WTC11 (cell line): Measurements from ENCODE around the gene POLR2E.
A peak's percentile ranks its signal among the peaks of the same experiment; 100 is the strongest.

Experiments used
- ARID4B ChIP-seq: sonication (generic); formaldehyde crosslinking; IDR thresholded peaks from 2 replicates; pipeline ENCODE4 v1.8.0; 2023; ENCODE audit warnings: missing genetic modification reagents, mild to moderate bottlenecking, borderline replicate concordance
- CBFB ChIP-seq: sonication (generic); formaldehyde crosslinking; IDR thresholded peaks from 2 replicates; pipeline ENCODE4 v1.8.1; 2022; ENCODE audit warnings: mild to moderate bottlenecking, low read depth, missing genetic modification reagents
- CTCF ChIP-seq: fragments of 200-600 bp; IDR thresholded peaks from 2 replicates; pipeline ENCODE4 v1.8.0; 2022; ENCODE audit warnings: antibody characterized with exemption
- HMGXB4 ChIP-seq: sonication (generic); formaldehyde crosslinking; IDR thresholded peaks from 2 replicates; pipeline ENCODE4 v1.8.1; 2023; ENCODE audit warnings: mild to moderate bottlenecking, moderate library complexity, missing genetic modification reagents
- MAX ChIP-seq: sonication (generic); formaldehyde crosslinking; IDR thresholded peaks from 2 replicates; pipeline ENCODE4 v1.8.0; 2022; ENCODE audit warnings: mild to moderate bottlenecking, missing genetic modification reagents
- SMAD3 ChIP-seq: sonication (generic); formaldehyde crosslinking; IDR thresholded peaks from 2 replicates; pipeline ENCODE4 v1.8.0; 2022; ENCODE audit warnings: missing genetic modification reagents, mild to moderate bottlenecking, borderline replicate concordance
- SMAD4 ChIP-seq: sonication (generic); formaldehyde crosslinking; IDR thresholded peaks from 2 replicates; pipeline ENCODE4 v1.8.0; 2022; ENCODE audit warnings: mild to moderate bottlenecking, missing genetic modification reagents
- STAT6 ChIP-seq: sonication (generic); formaldehyde crosslinking; conservative IDR thresholded peaks from 2 replicates; pipeline ENCODE4 v1.8.1; 2023; ENCODE audit warnings: mild to moderate bottlenecking, low read depth, missing genetic modification reagents, moderate library complexity
- TEAD4 ChIP-seq: sonication (generic); formaldehyde crosslinking; IDR thresholded peaks from 2 replicates; pipeline ENCODE4 v1.8.0; 2022; ENCODE audit warnings: mild to moderate bottlenecking, missing genetic modification reagents
- ZBTB21 ChIP-seq: sonication (generic); formaldehyde crosslinking; IDR thresholded peaks from 2 replicates; pipeline ENCODE4 v1.8.1; 2023; ENCODE audit warnings: mild to moderate bottlenecking, missing genetic modification reagents, borderline replicate concordance
- ZNF219 ChIP-seq: sonication (generic); formaldehyde crosslinking; IDR thresholded peaks from 2 replicates; pipeline ENCODE4 v1.8.0; 2023; ENCODE audit warnings: missing genetic modification reagents, mild to moderate bottlenecking, borderline replicate concordance
- ZNF512 ChIP-seq: sonication (generic); formaldehyde crosslinking; IDR thresholded peaks from 2 replicates; pipeline ENCODE4 v1.8.1; 2022; ENCODE audit warnings: missing genetic modification reagents, borderline replicate concordance

GRCh38 chr19:1070931-1071791 is 24.0 kb downstream of the POLR2E start:
- TF ChIP-seq CTCF (no peak), MAX (CRISPR knock-in tag) (peak; percentile 92), ZNF512 (no peak), SMAD4 (CRISPR knock-in tag) (no peak), TEAD4 (CRISPR knock-in tag) (no peak), ZNF219 (peak; percentile 82; the same call in 1 of the 2 replicates), ZBTB21 (CRISPR knock-in tag) (no peak; the same call in 1 of the 2 replicates), ARID4B (CRISPR knock-in tag) (0 out of 2 replicates have a peak, but pooled peaks have one; percentile 53), STAT6 (no peak), CBFB (no peak), HMGXB4 (CRISPR knock-in tag) (peak; percentile 61; the same call in 1 of the 2 replicates), SMAD3 (CRISPR knock-in tag) (no peak)
